HEK293T (cell line): ENCODE measurements around the gene FBLIM1.

Source experiments
- CTCF ChIA-PET: fragments of 350-600 bp; formaldehyde crosslinking; extraction: SDS; loops from one replicate; lab custom pipeline; 2021; ENCODE audit warnings: antibody characterized with exemption, inconsistent platforms; lab: Yijun Ruan, JAX
- POLR2A ChIA-PET: fragments of 350-600 bp; formaldehyde crosslinking; extraction: SDS; loops from one replicate; lab custom pipeline; 2020; ENCODE audit warnings: antibody characterized with exemption, inconsistent platforms; lab: Yijun Ruan, JAX
- DNase-seq: peaks from one replicate; pipeline ENCODE4 v3.0.0; 2012; ENCODE audit warnings: mixed read lengths; ENCODE audit errors: extremely low spot score
- ARNT ChIP-seq: fragments of 450-650 bp; IDR thresholded peaks from 2 replicates; pipeline ENCODE4 v1.6.1; 2017; ENCODE audit warnings: mild to moderate bottlenecking
- BHLHE40 ChIP-seq: fragments of 450-650 bp; IDR thresholded peaks from 2 replicates; pipeline ENCODE4 v1.6.1; 2016; ENCODE audit warnings: mild to moderate bottlenecking, moderate library complexity, borderline replicate concordance
- CTBP1 ChIP-seq: fragments of 450-650 bp; IDR thresholded peaks from 2 replicates; pipeline ENCODE4 v1.6.1; 2016; ENCODE audit warnings: borderline replicate concordance
- ELF4 ChIP-seq: fragments of 450-650 bp; IDR thresholded peaks from 2 replicates; pipeline ENCODE4 v1.6.1; 2017; ENCODE audit warnings: antibody characterized with exemption
- FOXA1 ChIP-seq: fragments of 450-650 bp; IDR thresholded peaks from 2 replicates; pipeline ENCODE4 v1.6.1; 2016; ENCODE audit warnings: mild to moderate bottlenecking
- FOXK2 ChIP-seq: fragments of 450-650 bp; IDR thresholded peaks from 2 replicates; pipeline ENCODE4 v1.6.1; 2016; ENCODE audit warnings: mild to moderate bottlenecking
- FOXM1 ChIP-seq: fragments of 450-650 bp; IDR thresholded peaks from 2 replicates; pipeline ENCODE4 v1.6.1; 2017; ENCODE audit warnings: mild to moderate bottlenecking, borderline replicate concordance
- HDGF ChIP-seq: fragments of 450-650 bp; IDR thresholded peaks from 2 replicates; pipeline ENCODE4 v1.6.1; 2017; ENCODE audit warnings: antibody characterized with exemption, borderline replicate concordance
- L3MBTL2 ChIP-seq: fragments of 450-650 bp; conservative IDR thresholded peaks from 2 replicates; pipeline ENCODE4 v1.6.1; 2016; ENCODE audit warnings: mild to moderate bottlenecking
- LEF1 ChIP-seq: fragments of 450-650 bp; IDR thresholded peaks from 2 replicates; pipeline ENCODE4 v1.6.1; 2017; ENCODE audit warnings: mild to moderate bottlenecking, borderline replicate concordance
- NFRKB ChIP-seq: fragments of 450-650 bp; IDR thresholded peaks from 2 replicates; pipeline ENCODE4 v1.6.1; 2016; ENCODE audit warnings: mild to moderate bottlenecking, moderate library complexity
- PKNOX1 ChIP-seq: fragments of 450-650 bp; IDR thresholded peaks from 2 replicates; pipeline ENCODE4 v1.6.1; 2016
- SP1 ChIP-seq: fragments of 450-650 bp; IDR thresholded peaks from 2 replicates; pipeline ENCODE4 v1.6.1; 2017
- SUZ12 ChIP-seq: fragments of 450-650 bp; IDR thresholded peaks from 2 replicates; pipeline ENCODE4 v1.6.1; 2016; ENCODE audit warnings: mild to moderate bottlenecking
- TARDBP ChIP-seq: fragments of 450-650 bp; IDR thresholded peaks from 2 replicates; pipeline ENCODE4 v1.6.1; 2016
- ZNF384 ChIP-seq: fragments of 450-650 bp; IDR thresholded peaks from 2 replicates; pipeline ENCODE4 v1.6.1; 2016

FBLIM1 gene

GRCh38 chr1:15788624-15789301 lies 30.2 kb downstream of the FBLIM1 start:
- POLR2A ChIA-PET, result no interaction called here
- no peak for DNase-seq
- CTCF ChIA-PET, result interaction anchor here (0.6 kb wide), 1 partner anchor 26 kb away, joined by 7 read pairs; no protein-coding TSS in a partner anchor
- TF ChIP-seq LEF1, result no peak
- no peak for TF ChIP-seq L3MBTL2
- TF ChIP-seq BHLHE40, result no peak
- peak; percentile 84 for TF ChIP-seq PKNOX1

GRCh38 chr1:15796086-15796462 lies 37.5 kb downstream of the FBLIM1 start:
- ChIA-PET POLR2A (interaction anchor here (1.6 to 4.2 kb wide), 3 partner anchors 38 to 53 kb away, joined by 3 to 27 read pairs (median 26); partner anchors contain the start of gene SPEN), CTCF (interaction anchor here (0.6 to 1.0 kb wide), 5 partner anchors 22 to 625 kb away, joined by 3 to 8 read pairs (median 3); no protein-coding TSS in a partner anchor)
- TF ChIP-seq PKNOX1 (no peak), SP1 (no peak), FOXM1 (no peak), CTBP1 (no peak), BHLHE40 (no peak), SUZ12 (no peak), ARNT (no peak), TARDBP (no peak), FOXA1 (no peak), L3MBTL2 (no peak), HDGF (no peak), ZNF384 (no peak), ELF4 (no peak), NFRKB (no peak)
- no peak for DNase-seq

GRCh38 chr1:15797614-15798390 lies 39.2 kb downstream of the FBLIM1 start:
- DNase-seq, result no peak
- POLR2A ChIA-PET, result interaction anchor here (4.2 kb wide), 1 partner anchor 51 kb away, joined by 27 read pairs; the partner anchor contains the start of gene SPEN
- CTCF ChIA-PET, result no interaction called here
- no peak for TF ChIP-seq PKNOX1
- TF ChIP-seq LEF1, result no peak
- no peak for TF ChIP-seq SUZ12
- TF ChIP-seq TARDBP, result no peak
- no peak for TF ChIP-seq FOXK2
- no peak for TF ChIP-seq SP1
- TF ChIP-seq L3MBTL2, result no peak
- TF ChIP-seq FOXM1, result no peak
- no peak for TF ChIP-seq ELF4
- no peak for TF ChIP-seq FOXA1
- TF ChIP-seq ZNF384, result no peak
- TF ChIP-seq ARNT, result no peak
- no peak for TF ChIP-seq BHLHE40
- no peak for TF ChIP-seq CTBP1
- no peak for TF ChIP-seq HDGF
- no peak for TF ChIP-seq NFRKB

GRCh38 chr1:15799004-15799867 lies 40.6 kb downstream of the FBLIM1 start:
- ChIA-PET POLR2A (interaction anchor here (0.7 to 1.4 kb wide), 4 partner anchors 26 to 50 kb away, joined by 3 to 4 read pairs (median 4); partner anchors contain the start of gene SPEN), CTCF (interaction anchor here (0.6 kb wide), 1 partner anchor 198 kb away, joined by 3 read pairs; no protein-coding TSS in a partner anchor)
- TF ChIP-seq LEF1, result no peak
- TF ChIP-seq ARNT, result no peak
- TF ChIP-seq HDGF, result no peak
- no peak for TF ChIP-seq PKNOX1
- no peak for TF ChIP-seq SUZ12
- TF ChIP-seq FOXA1, result no peak
- no peak for TF ChIP-seq NFRKB
- no peak for TF ChIP-seq L3MBTL2
- TF ChIP-seq BHLHE40, result no peak
- no peak for TF ChIP-seq ZNF384
- no peak for TF ChIP-seq SP1
- no peak for TF ChIP-seq FOXM1
- no peak for TF ChIP-seq CTBP1
- no peak for TF ChIP-seq TARDBP
- no peak for TF ChIP-seq FOXK2
- no peak for DNase-seq
